ENCODE measurements around the gene SCFD2. TPM values are rescaled to one million over a fixed set of nuclear protein-coding genes. Genes with fewer than 3 reads are reported as not detected.

Gene SCFD2
- total and polyA plus RNA-seq, 10 of the 15 experiments (the other 5 are each of a cell fraction or from before 2014, with no cell fraction given), result 4.8 to 37.6 (median 24.9) TPM

GRCh38 chr4:52926196-52926974, 439.5 kb downstream of the SCFD2 start:
- Histone ChIP-seq H3K4me2 (ENCODE audit: control insufficient read depth, insufficient read depth) (no peak overlapping the region), H4K20me1 (ENCODE audit: control insufficient read depth, insufficient read depth) (no peaks in the 10 kb centered on the region), H3K4me1 (ENCODE audit: control insufficient read depth, insufficient read depth, low read length) (no peaks in the 10 kb centered on the region), H3K36me3 (ENCODE audit: control insufficient read depth in 2 of 2, insufficient read depth in 2 of 2, low read length in 1 of 2) (peaks cover 0 to 3% of the 10 kb centered on the region in 2 experiments; a peak in 1 of 4 replicates), H3K27me3 (replicated peaks in 1 of 2; ENCODE audit: control insufficient read depth in 2 of 2, insufficient read depth in 2 of 2, low read length in 1 of 2) (no peaks in the 10 kb centered on the region), H3K9me3 (replicated peaks; ENCODE audit: control insufficient read depth, insufficient read depth, low read length) (no peaks in the 10 kb centered on the region), H2AFZ (ENCODE audit: control insufficient read depth, low read depth, low read length) (no peak overlapping the region), H3K79me2 (ENCODE audit: control insufficient read depth, insufficient read depth, low read length) (no peaks in the 10 kb centered on the region), H3K9ac (ENCODE audit: control insufficient read depth, insufficient read depth, low read length) (no peak overlapping the region), H3K27ac (ENCODE audit: control insufficient read depth, insufficient read depth) (no peak overlapping the region), H3K4me3 (no peak overlapping the region)
- ChIA-PET RAD21 (ENCODE audit: unreplicated experiment) (no interaction called here), POLR2A (no interaction called here), CTCF (interaction anchor here (1.1 to 2.6 kb wide), 2 partner anchors 15 to 18 kb away, joined by 3 to 14 read pairs; no protein-coding TSS in a partner anchor), SMC1A (ENCODE audit: uncharacterized antibody, unreplicated experiment) (interaction anchor here (0.6 to 1.2 kb wide), 2 partner anchors 13 to 340 kb away, joined by 3 to 5 read pairs; no protein-coding TSS in a partner anchor)
- TF ChIP-seq RELA (IDR thresholded peaks at IDR 0.05; ENCODE audit: borderline replicate concordance, partially characterized antibody), result no peak
- TF ChIP-seq SMAD1 (IDR thresholded peaks at IDR 0.05; ENCODE audit: low read depth, partially characterized antibody), result no peak
- TF ChIP-seq, protein P1, sequence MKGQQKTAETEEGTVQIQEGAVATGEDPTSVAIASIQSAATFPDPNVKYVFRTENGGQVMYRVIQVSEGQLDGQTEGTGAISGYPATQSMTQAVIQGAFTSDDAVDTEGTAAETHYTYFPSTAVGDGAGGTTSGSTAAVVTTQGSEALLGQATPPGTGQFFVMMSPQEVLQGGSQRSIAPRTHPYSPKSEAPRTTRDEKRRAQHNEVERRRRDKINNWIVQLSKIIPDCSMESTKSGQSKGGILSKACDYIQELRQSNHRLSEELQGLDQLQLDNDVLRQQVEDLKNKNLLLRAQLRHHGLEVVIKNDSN (IDR thresholded peaks at IDR 0.05; ENCODE audit: borderline replicate concordance, extremely low read length, insufficient read depth, low read depth, low read length), result no peak
- TF ChIP-seq, protein P2, sequence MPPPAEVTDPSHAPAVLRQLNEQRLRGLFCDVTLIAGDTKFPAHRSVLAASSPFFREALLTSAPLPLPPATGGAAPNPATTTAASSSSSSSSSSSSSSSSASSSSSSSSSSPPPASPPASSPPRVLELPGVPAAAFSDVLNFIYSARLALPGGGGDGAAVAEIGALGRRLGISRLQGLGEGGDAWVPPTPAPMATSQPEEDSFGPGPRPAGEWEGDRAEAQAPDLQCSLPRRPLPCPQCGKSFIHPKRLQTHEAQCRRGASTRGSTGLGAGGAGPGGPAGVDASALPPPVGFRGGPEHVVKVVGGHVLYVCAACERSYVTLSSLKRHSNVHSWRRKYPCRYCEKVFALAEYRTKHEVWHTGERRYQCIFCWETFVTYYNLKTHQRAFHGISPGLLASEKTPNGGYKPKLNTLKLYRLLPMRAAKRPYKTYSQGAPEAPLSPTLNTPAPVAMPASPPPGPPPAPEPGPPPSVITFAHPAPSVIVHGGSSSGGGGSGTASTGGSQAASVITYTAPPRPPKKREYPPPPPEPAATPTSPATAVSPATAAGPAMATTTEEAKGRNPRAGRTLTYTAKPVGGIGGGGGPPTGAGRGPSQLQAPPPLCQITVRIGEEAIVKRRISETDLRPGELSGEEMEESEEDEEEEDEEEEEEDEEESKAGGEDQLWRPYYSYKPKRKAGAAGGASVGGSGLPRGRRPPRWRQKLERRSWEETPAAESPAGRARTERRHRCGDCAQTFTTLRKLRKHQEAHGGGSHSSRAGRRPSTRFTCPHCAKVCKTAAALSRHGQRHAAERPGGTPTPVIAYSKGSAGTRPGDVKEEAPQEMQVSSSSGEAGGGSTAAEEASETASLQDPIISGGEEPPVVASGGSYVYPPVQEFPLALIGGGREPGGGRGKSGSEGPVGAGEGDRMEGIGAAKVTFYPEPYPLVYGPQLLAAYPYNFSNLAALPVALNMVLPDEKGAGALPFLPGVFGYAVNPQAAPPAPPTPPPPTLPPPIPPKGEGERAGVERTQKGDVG (CRISPR knock-in tag; IDR thresholded peaks at IDR 0.05), result no peak
- TF ChIP-seq ZZZ3 (IDR thresholded peaks at IDR 0.05; ENCODE audit: control insufficient read depth, insufficient read length, low read depth), result no peak
- TF ChIP-seq, protein P3, sequence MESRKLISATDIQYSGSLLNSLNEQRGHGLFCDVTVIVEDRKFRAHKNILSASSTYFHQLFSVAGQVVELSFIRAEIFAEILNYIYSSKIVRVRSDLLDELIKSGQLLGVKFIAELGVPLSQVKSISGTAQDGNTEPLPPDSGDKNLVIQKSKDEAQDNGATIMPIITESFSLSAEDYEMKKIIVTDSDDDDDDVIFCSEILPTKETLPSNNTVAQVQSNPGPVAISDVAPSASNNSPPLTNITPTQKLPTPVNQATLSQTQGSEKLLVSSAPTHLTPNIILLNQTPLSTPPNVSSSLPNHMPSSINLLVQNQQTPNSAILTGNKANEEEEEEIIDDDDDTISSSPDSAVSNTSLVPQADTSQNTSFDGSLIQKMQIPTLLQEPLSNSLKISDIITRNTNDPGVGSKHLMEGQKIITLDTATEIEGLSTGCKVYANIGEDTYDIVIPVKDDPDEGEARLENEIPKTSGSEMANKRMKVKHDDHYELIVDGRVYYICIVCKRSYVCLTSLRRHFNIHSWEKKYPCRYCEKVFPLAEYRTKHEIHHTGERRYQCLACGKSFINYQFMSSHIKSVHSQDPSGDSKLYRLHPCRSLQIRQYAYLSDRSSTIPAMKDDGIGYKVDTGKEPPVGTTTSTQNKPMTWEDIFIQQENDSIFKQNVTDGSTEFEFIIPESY (IDR thresholded peaks at IDR 0.05), result no peak
- TF ChIP-seq ZSCAN29 (IDR thresholded peaks at IDR 0.05), result no peak
- no peak for TF ChIP-seq POU2F2 (IDR thresholded peaks at IDR 0.05; ENCODE audit: borderline replicate concordance, low read depth, low read length)
- no peak for TF ChIP-seq BACH1 (IDR thresholded peaks at IDR 0.05; ENCODE audit: borderline replicate concordance)
- no peak for TF ChIP-seq STAT3 (IDR thresholded peaks at IDR 0.05; ENCODE audit: low read depth, low read length)
- no peak for TF ChIP-seq SIX5 (IDR thresholded peaks at IDR 0.05; ENCODE audit: low read depth, low read length, severe bottlenecking)
- no peak for TF ChIP-seq PML (IDR thresholded peaks at IDR 0.05; ENCODE audit: low read length)
- no peak for TF ChIP-seq MEF2B (IDR thresholded peaks at IDR 0.05; ENCODE audit: partially characterized antibody, poor library complexity, severe bottlenecking)
- no peak for TF ChIP-seq RUNX3 (IDR thresholded peaks at IDR 0.05; ENCODE audit: low read length)
- TF ChIP-seq JUND (IDR thresholded peaks at IDR 0.05; ENCODE audit: low read depth, low read length), result no peak
- no peak for TF ChIP-seq BMI1 (IDR thresholded peaks at IDR 0.05; ENCODE audit: borderline replicate concordance)
- no peak for DNase-seq (ENCODE audit: low read depth, low spot score)
- BruUV-seq (replicated peaks), result no TSS peak
- WGBS (ENCODE audit: insufficient coverage, insufficient replicate concordance, low lambda C conversion rate, missing lambda C conversion rate), result 89% methylated on average over 9 of the region's 9 CpGs
- intact Hi-C loops (cut with micrococcal nuclease; ENCODE audit: unreplicated experiment), result no loop called here
- in situ Hi-C loops (cut with MboI), result no loop called here
- ATAC-seq, result no peak
- FAIRE-seq, result no peak
